Stimulated activated CD8-positive, alpha-beta memory T cell treated with anti-CD3 and anti-CD28 coated beads, Interleukin-15, amount 100 ng/mL, for 24 hours (primary cell): ENCODE data around the gene LDHAL6B.
"Not testable (repeated sequence)": the region's sequence is repeated elsewhere in the genome, so short reads cannot be mapped to it uniquely, and the experiment has no call there.

Experiments used
- DNase-seq: peaks from one replicate; pipeline ENCODE4 v3.0.0-alpha.2; 2020; ENCODE audit warnings: low read depth

Gene LDHAL6B

DNA sequence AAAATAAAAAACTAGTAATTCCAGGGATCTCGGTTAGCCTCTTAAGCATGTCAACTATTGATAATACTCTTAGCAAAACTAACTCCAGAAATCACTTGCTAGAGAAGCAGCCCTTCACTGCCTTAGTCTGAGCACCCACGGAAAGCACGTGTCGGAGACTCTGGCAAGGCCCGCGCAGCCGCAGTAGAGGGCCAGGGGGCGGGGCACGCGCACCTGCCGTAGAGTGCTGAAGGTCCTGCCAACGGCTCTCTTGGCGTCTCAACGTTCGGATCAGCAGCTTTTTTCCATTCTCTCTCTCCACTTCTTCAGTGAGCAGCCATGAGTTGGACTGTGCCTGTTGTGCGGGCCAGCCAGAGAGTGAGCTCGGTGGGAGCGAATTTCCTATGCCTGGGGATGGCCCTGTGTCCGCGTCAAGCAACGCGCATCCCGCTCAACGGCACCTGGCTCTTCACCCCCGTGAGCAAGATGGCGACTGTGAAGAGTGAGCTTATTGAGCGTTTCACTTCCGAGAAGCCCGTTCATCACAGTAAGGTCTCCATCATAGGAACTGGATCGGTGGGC, at the start of gene LDHAL6B:
Gene LDHAL6B (plus strand): TSS at position 221 of the 561 bp plus-strand sequence. CDS start 98 bp downstream, at position 319.
- DNase-seq = no peak

DNA sequence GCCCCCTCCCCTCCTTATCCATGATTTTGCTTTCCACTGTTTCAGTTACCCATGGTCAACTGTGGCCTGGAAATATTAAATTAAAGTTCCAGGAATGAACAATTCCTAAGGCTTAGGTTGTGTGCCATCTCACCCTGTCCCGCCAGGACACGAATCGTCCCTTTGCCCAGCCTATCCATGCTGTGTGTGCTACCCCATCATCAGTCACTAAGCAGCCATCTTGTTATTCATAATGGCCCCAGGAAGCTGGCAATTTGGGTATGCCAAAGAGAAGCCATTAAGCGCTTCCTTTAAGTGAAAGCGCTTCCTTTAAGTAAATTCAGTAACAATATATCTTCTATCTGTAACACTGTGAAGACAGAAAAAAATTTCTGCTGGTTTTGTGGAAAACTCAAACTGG, 49.2 kb upstream of the LDHAL6B start:
- no peak for DNase-seq

DNA sequence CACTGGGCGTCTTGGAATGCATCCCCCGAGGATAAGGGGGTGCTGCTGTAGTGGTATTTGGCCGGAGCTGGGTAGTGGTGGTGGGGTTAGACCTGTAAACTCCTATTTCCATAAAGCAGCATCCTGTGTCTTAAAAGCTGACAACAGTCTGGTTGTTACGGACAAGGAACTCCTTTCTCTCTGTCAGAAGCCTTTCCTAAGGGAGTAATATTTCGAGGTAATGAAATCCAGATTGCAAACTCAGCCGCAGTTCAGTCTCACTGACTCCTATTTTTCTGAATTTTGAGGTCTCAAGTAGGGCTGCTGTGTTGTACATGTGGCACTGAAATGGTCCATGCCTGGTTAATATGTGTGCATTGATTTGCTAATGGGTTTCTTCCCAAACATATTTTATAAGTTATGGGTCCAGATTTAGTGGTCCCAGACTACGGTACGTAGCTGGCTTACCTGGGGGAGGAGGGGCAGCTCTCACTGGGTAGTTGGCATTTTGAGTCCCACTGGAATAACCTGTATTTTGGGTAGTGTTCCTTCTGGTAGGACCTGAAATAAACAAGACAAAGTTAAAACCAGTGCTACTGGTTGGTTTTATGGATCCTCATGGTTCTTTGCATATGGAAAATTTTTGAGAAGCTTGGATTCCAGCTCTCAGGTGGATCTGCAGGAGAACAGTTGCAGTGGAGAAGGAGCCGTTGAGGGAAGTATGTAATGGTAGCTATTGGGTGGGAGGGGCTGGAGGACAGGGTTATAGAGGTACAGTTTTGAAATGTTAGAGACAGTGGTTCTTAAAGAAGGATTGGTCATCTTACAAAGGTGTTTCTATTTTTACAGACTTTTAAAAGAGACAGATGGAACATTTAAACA, 48.6 kb upstream of the LDHAL6B start:
- no peak for DNase-seq

DNA sequence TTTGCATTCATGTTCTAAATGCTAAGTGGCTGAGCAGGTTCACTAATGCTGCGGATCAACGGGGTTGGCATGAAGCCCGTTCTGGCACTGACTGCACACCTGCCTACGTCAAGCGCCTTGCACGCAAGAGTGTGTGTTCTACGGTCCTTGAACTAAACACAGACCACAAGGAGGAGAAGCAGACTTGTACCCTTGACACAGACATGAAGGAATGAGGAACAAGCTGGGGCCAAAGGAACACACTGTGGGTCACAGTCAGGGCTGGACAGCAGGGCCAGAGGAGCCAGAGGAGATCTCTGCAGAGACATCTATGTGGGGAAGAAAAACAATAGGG, 48.0 kb upstream of the LDHAL6B start:
- DNase-seq = no peak

DNA sequence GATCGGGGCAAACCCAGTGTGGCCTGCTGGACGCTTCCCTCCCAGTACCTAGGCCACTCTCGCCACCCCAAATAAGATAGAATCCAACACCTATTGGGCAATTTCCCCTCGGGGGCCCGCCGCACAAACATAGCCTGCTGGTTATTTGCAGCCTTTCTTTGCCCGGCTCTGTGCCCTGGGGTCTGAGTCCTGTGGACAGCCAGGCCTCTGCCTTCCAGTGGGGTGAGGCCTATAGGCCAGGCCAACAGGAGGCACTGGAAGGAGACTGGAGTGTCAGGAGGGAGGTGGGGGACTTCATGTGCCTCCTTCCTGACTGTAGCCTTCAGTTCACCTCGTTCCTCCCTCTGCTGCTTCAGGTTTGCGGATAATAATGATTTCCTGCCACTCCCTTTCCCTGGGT, 47.4 kb upstream of the LDHAL6B start:
- DNase-seq = no peak

DNA sequence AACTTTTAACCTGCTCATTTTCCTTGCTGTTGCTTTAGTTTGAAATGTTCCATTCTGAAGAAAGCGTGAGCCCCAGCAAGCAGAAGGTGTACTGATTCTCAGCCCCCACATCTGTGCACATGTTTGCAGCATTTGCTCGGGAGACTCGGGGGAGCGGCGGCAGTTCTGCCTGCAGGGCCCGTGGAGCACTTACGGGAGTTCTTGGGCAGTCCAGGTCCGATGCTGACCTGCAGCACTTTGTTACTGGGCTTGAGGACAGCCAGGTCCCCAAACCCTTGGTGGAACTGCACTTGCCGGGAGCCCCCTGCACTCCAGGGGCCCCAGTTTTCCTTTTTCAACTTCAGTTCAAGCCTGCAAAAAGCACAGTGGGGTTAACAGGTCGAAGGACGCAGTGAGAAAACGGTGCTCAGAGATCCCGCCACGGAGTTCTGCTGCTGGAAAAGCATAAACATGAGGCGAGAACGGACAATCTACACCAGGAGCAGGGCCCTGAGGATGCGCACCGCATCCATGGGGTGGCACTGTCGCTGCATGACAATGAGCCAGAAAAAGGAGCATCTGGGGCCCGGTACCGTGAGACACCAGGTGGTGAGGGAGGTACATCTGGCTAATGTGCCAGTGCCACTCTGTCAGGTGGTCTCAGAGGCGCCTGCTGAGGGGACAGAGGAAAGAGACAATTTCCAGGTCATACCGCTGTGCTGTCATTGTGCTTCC, 45.6 kb upstream of the LDHAL6B start:
- no peak for DNase-seq

DNA sequence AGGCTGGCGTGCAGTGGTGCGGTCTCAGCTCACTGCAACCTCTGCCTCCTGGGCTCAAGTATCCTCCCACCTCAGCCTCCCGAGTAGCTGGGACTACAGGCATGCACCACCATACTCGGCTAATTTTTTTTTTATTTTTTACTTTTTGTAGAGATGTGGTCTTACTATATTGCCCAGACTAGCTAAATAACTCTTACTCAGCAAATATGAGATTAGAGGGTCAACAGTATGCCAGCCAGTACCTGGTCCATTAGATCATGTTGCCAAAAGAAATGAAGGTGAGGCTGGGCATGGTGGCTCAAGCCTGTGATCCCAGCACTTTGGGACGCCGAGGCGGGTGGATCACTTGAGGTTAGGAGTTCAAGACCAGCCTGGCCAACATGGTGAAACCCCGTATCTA, 44.6 kb upstream of the LDHAL6B start:
- DNase-seq = not testable (repeated sequence)

DNA sequence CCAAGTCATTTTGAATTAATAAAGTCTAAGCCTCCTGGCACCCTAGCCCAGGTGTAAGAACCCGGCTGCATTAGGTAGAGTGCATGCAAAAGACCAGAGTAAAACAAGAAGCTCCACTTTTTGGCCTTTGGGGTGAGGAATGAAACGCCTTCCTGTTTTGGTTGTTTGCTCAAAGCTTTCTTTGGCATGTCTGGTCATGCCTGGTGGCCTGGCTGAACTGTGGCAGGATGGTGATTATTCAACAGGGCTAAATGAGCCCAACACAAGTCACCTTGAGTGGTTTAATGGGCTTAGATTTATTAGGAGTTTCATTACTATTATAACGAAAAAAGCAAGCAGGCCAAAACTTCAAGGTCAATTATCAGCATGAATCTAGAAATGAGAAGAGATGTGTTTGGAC, 40.9 kb upstream of the LDHAL6B start:
- no peak for DNase-seq

DNA sequence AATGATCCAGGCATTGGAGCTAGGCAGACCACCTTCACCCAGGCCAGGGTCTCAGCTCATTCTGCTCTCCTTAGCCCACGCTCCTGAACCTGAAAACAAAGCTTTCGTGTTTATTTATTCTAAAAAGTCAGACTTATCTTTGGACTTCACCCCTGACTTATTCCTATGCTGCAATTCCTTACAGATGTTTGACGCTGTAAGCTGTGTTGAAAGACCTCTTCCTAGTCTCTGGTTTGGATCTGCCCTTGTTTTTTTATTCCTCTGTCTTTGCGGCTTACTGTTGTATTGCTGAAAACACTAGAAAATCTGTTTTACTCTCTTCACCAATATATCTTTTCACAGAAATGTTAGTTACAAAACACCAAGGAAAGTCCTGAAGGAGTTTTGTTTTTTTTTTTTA, 40.5 kb upstream of the LDHAL6B start:
- DNase-seq = no peak

DNA sequence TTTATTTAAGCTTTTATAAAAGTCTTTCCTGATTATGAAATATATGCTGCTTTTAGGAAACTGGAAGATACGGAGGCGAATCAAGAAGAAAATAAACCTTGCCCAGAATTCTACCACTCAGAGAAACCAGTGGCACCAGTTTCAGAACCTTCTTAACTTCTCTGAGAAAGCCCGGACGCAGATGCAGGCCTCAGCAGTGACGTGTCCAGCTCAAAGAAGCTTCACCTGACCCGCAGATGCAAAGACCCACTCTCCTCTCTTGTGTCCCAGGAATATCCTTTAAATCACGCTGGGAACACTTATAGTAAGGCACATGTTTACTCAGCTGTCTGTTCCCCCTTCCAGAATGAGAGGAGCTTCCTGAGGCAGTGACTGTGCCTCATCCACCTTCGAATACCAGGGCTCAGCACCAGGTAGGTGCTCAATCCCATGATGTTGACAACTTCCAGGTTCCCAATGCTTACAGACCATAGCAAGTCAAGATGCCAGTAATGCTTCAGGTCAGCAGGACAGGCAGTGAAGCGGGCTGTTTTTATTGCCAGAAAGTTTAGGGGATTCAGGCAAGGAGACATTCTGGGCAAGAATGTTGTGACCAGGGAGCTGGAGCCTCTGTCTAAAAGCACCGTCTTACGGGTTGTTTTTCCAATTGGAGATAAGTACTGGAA, 39.9 kb upstream of the LDHAL6B start:
- no peak for DNase-seq

DNA sequence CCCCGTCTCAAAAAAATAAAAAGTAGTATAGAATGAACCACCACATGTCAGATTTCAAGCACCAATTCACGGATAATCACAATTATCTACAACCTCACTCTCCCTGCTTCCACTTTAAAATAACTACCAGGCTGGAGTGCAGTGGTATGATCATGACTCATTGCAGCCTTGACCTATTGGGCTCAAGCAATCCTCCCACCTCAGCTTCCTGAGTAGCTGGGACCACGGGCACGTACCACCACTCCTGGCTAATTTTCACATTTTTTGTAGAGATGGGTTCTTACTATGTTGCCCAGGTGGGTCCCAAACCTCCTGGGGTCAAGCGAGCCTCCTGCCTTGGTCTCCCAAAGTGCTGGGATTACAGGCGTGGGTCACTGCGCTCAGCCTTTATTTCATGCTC, 38.1 kb upstream of the LDHAL6B start:
- DNase-seq = no peak

DNA sequence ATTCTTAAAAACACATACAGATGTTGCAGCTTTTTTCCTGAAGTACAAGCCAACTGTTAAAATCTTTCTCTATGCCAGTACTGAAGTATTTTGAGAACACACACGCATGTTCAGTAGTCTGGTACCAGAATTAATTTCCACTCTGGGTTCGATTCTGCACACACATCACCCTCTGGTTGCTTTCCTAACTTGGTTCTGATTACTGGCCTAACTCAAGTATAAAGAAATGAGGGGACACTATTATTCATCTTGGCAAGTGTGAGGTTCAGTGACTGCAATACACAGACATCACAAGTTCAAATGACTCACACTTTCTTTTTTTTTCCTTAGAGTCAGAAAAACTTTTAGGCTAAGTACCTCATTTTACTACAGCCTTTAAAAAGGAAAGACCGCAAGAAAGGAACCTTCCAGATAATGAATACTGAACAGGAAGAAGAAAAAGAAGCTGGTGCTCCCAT, 37.4 kb upstream of the LDHAL6B start:
- DNase-seq = no peak

DNA sequence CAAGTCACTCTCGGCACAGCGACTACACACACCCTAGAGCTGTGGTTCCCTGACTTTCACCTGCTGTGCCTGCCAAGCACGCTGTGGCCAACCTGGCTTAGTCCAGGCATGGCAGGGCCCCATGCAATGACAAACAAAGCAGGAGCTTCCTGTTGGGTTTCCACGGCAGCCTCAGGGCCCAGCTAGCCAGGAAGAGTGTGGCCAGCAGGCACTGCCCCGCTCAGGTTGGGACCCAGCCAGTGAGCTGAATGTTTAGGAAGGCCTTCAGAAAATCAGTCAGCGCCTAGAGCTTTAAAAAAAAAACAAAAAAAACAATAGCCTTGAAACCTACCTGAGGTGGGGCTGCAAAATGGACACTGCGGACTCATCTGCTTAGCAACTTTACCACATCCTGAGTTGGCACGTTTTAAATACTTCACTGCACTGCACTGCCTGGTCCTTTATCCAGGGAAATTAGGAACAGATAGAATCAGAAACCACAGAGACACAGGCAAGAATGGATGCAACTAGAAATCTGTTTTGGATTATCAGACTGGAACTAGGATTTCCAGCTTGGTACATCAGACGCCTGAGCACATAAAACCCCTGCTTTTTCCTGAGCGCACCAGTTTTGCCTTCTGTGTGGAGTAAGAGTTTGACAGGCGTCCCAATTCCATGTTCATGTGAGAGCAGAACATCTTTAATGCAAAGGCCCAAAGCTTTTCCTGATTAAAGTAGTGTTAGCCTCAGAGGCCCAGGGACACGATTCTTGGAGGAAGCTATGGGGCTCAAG, 36.2 kb upstream of the LDHAL6B start:
- no peak for DNase-seq

DNA sequence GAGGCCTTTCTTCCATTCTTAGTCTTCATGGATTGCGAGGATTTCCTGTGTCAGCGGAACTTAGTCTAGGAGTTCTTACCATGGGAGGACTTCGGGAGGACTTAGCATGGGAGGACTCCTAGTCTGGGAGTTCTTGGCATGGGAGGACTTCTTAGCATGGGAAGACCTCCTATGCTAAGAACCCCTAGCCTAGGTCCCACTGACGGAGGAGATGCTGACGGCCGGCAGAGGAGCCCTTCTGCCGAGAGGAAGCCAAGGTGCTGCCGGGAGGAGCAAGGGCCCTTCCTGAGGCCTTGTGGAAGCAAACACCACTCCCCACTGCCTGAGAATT, 35.6 kb upstream of the LDHAL6B start:
- DNase-seq = no peak

DNA sequence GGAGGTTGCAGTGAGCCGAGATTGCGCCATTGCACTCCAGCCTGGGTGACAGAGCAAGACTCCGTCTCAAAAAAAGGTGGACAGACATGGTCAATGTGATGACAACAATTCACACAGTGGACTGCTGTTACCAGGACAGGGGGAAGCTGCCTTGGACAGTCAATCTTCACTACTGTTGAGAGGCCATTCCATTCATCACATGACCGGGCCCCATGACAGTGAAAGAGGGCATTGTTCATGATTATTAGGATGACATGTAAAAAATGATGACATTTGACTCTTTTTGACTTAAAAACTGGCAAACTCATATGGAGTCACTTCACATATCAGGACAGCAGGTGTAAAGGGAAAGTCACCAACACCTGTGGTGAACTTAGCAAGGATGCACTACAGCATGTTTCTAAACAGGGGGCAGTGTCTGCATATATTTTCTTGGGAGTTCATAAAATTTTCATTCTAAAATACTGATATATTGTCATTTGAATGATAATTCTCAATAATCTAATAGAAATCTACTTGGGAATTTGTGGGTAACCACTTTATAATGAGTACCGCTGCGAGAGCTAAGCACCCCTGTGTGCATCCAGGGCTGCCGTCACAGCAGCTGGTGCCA, 34.2 kb upstream of the LDHAL6B start:
- no peak for DNase-seq

DNA sequence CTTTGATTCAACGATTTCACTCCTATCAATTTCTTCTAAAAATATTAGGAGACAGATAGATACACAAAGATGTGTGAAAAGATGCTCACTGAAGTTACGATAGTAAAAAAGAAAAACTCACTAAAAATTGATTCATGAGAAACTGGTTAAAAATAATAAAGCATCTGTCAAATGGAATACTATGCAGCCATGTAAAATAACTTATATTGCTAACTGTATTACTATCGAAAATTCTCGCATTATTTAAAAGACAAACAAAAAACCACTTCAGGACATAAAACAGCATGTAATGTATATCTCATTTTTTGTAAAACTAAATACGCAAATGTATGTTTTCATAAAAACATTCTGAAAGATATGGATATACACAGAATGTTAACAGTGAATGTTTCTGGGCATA, 33.4 kb upstream of the LDHAL6B start:
- DNase-seq = no peak

DNA sequence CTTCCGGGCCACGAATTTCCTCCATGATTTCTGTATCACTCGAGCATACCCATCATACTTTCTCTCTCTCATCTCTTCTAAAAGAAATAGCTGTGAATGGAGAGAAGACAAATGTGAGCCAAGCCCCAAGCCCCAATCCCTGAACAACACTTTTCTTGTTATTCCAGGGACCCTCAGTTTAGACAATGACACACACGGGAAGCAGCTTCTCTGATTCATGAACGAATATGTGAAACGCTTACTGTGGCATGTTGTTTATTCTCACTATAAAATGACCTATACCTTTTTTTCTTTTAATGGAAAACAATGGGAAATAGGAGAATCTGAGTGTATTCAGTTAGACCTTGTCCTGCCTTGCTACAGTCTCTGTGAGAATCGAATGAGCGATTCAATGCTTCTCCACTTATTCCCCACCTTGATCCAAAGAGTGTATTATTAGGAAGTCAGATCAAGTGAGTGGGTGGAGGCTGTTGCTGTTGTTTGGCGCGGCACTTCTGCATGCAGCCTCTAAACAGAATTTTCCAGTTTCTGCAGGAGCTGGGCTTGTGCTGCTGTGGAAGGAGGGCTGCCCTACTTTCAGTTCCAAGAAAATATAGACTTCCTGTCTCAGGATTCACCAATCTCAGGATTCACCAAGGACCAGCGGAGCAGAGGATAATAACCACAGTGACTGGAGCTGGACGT, 32.4 kb upstream of the LDHAL6B start:
- DNase-seq = no peak

DNA sequence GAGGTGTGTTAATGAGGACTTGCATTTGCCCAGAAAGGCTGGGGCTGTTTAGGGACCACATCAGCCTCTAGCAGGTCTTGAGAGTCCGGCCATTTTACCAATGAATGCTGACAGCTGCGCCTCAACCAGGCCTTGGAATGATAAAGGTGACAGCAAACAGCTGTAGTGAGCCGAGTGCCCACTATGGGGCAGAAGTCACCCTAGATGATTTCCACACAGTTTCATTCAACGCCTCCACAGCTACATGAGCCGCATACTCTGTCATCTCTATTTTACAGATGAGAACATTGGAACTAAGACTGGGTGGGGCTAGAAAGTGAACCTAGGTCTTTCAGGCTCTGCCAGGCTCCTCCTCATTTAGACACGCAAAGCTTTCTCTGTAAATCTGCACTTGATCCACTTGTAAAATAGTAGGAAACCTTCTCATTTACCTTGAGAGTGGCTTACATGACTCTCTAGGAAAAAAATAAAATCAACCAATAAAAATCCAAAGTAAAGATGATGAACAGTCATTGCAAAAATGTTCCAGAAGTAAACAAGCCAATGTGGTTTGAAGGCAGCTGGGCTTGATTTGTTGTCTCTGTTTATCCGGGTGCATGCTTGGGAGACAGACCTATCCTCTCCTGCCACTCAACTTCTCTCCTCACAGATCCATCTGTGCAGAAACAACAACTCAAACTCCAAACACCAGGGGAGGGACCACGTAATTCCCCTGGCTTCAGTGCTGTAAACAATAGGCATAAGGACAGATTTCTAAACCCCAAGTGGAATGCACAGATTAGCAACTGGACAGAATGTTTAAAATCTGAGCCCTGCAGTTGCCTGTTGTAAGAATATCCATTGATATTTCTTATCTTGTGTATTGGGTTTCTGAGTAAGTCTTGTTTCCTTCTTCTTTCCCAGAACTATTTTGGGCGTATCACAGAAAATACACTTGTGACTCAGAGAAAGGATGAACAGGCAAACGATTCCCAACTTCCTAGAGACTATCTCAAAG, 31.5 kb upstream of the LDHAL6B start:
- no peak for DNase-seq

DNA sequence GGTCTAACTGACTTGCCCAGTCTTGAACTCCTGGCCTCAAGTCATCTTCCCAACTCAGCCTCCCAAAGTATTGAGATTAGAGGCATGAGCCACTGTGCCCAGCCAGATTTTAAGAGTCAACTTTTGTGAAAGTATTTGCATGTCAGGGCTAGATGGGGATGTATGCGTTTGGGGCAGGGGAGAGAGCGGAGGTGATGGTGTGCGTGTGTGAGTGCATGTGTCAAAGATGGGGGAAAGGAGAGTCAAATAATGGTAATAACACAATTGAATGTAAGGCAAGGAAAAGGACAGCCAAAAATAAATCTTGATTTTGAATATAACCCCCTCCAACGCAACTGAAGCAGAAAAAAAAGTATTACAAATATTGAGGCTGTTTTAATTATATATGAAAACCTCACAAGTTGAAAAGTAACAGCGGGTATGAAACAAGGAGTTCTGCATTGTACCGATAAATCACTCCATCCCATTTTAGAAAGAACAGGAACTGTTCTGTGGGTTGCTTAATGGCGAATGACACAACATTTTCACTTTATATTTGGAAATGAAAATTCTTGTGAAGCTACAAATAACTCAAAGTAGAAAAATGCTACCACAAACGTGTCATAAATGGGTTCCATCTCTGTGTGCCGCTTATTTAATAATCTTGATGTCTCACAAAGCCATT, 29.9 kb upstream of the LDHAL6B start:
- no peak for DNase-seq
